ENCODE results near the gene ADRB2.

ADRB2 gene

DNA sequence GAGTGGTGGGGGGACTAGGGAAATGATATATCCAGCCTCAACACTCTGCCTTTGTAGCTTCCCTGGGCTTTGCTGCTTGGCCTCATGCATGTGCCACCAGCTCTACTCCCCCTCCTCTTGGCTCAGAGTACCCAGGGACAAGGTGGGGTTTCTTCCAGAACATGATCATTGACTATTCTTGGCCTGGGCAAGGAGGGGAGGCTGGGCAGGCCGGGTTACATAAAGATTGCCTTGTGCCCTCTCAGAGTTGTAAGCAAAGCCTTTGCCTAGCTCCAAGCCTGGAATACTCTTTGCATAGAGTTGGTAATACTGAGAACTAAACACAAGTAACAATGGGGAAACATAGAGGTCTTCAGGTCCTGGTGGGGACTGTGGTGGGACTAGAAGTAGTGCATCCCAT, 11.9 kb downstream of the ADRB2 start:
- H3K9ac ChIP-seq (ENCODE audit: low read length), result no peak overlapping the region

DNA sequence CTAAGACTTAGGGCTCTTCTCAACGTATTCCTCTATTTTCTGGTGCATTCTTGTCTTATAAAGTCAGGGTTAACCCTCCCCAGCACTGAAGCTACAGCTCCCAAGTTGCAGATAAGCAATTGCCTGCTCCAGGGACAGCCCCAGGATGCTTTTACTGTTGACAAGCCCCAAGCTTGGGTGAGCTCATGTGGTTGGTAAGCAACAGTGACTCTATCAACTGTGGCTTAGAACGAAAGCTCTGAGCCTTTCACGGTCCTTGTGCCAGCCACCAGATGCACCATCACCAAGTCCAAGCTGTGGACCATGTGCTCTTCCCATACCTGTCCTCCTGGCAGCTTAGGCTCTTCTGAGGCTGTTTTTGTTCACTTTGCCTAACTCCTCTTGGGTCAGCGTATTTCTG, 13.5 kb downstream of the ADRB2 start:
- no peak overlapping the region for H3K4me3 ChIP-seq (ENCODE audit: low read length)
- no peak overlapping the region for H3K27ac ChIP-seq (ENCODE audit: low read depth, low read length)
- H3K9ac ChIP-seq (ENCODE audit: low read length), result no peak overlapping the region
- H3K4me1 ChIP-seq (ENCODE audit: control insufficient read depth, insufficient read depth, low read length), result no peaks in the 10 kb centered on the region
- H3K27me3 ChIP-seq (ENCODE audit: control insufficient read depth, insufficient read depth, low read length), result no peaks in the 10 kb centered on the region
- no peaks in the 10 kb centered on the region for H3K36me3 ChIP-seq (ENCODE audit: control insufficient read depth, insufficient read depth, low read length)

More for the DNA sequence above, 11.9 kb downstream of the ADRB2 start:
- H3K36me3 ChIP-seq (ENCODE audit: control insufficient read depth, insufficient read depth, low read length), result no peaks in the 10 kb centered on the region
- H3K4me1 ChIP-seq (ENCODE audit: control insufficient read depth, insufficient read depth, low read length), result no peaks in the 10 kb centered on the region
- H3K4me3 ChIP-seq (ENCODE audit: low read length), result no peak overlapping the region
- no peak overlapping the region for H3K27ac ChIP-seq (ENCODE audit: low read depth, low read length)
- no peaks in the 10 kb centered on the region for H3K27me3 ChIP-seq (ENCODE audit: control insufficient read depth, insufficient read depth, low read length)

DNA sequence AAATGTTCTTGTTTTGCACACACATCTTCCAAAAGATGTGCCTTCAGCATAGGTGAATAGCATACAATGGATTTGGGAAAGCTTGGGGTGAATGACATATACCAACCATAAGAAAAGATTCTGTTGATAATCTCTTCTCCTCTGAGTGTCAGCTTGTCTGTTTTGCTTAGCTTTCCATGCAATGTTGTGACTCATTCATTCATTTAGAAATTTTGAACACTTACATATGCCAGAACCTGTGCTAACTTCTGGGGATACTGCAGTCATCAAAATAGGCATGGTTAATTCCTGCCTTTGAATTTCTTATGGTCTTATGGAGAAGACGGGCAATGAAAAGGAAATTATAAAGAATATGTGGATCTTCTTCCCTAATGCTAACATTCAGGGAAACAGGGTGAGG, 14.1 kb downstream of the ADRB2 start:
- no peak overlapping the region for H3K4me3 ChIP-seq (ENCODE audit: low read length)
- H3K27ac ChIP-seq (ENCODE audit: low read depth, low read length), result no peak overlapping the region
- no peaks in the 10 kb centered on the region for H3K4me1 ChIP-seq (ENCODE audit: control insufficient read depth, insufficient read depth, low read length)
- no peaks in the 10 kb centered on the region for H3K27me3 ChIP-seq (ENCODE audit: control insufficient read depth, insufficient read depth, low read length)
- no peaks in the 10 kb centered on the region for H3K36me3 ChIP-seq (ENCODE audit: control insufficient read depth, insufficient read depth, low read length)
- no peak overlapping the region for H3K9ac ChIP-seq (ENCODE audit: low read length)

DNA sequence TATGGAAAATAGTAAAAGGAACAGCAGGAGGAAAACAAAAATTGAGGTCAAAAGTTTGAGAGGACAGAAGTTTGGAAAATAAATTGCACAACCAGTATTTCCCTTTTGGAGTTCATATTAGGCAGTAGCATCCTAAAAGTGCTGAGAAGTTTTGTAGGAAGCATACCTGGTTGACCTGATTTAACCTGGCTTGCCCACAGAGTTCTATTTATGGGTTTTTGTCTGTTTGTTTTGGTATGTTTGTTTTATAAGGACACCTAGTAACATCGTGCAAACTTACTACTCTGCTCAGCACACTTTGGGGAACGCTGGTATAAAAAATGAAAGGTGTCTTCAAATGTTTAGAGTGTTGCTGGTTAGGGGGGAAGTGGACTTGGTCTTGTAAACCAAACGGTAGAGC, 15.1 kb downstream of the ADRB2 start:
- Histone ChIP-seq H3K4me3 (ENCODE audit: low read length) (no peak overlapping the region), H3K27ac (ENCODE audit: low read depth, low read length) (no peak overlapping the region), H3K9ac (ENCODE audit: low read length) (no peak overlapping the region), H3K27me3 (ENCODE audit: control insufficient read depth, insufficient read depth, low read length) (no peaks in the 10 kb centered on the region), H3K4me1 (ENCODE audit: control insufficient read depth, insufficient read depth, low read length) (no peaks in the 10 kb centered on the region), H3K36me3 (ENCODE audit: control insufficient read depth, insufficient read depth, low read length) (no peaks in the 10 kb centered on the region)

DNA sequence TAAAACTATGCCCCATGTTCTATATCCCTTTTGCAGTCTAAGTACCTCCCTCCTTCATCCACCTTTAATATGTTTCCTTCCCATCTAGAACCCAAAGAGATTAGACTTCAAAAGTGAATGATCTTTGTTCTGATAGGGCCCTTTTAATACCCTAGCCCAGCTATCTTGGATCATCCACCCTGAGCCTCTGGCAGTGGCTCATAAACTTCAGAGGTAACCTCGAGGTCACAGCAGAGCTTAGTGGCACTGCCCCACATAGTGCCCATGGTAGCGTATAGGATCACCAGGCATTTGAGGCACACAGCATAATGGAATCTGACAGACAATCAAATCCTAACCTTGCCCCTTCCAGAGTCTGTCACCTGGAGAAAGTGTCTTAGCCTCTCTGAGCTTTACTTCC, 15.8 kb downstream of the ADRB2 start:
- no peaks in the 10 kb centered on the region for H3K4me1 ChIP-seq (ENCODE audit: control insufficient read depth, insufficient read depth, low read length)
- no peak overlapping the region for H3K27ac ChIP-seq (ENCODE audit: low read depth, low read length)
- no peak overlapping the region for H3K4me3 ChIP-seq (ENCODE audit: low read length)
- H3K9ac ChIP-seq (ENCODE audit: low read length), result no peak overlapping the region
- H3K36me3 ChIP-seq (ENCODE audit: control insufficient read depth, insufficient read depth, low read length), result no peaks in the 10 kb centered on the region
- no peaks in the 10 kb centered on the region for H3K27me3 ChIP-seq (ENCODE audit: control insufficient read depth, insufficient read depth, low read length)

DNA sequence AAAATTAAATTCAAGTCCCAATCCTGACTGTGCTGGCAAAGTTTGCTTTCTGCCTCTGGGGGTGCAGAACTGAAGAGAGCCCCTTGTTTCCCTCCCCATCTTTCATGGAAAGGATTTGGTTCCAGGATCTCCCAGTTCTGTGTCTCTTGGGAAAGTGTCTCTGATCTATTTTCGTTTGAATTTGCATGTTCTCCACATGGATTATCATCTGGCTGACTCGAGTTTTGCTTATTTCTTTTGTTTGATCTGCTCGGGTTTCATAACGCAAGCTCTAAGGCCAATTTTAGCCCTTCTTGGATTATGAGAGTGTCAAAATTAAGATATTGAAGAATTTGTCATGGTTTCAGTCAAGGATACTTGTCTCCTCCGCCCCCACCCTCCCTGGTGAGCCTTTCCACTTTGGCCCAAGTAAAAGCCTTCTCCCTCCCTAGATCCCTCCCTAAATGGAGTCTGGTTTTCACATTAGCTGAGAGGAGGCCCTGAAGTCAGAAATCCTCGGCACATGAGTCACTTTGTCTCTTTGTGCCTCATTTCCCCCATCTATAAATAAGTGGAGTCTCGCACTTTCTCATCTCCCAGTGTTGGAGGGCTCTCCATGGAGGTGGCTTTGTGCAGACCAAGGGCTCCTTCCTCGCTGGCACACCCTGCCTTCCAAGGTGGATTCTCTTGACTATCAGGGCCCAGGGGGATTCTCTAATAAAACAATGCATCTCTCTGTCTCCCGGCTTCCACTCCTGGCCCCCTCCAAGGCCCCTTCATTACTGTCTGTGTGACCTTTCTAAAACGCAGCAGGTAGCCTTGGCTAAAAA, 17.3 kb downstream of the ADRB2 start:
- Histone ChIP-seq H3K27me3 (ENCODE audit: control insufficient read depth, insufficient read depth, low read length) (no peaks in the 10 kb centered on the region), H3K4me3 (ENCODE audit: low read length) (no peak overlapping the region), H3K9ac (ENCODE audit: low read length) (no peak overlapping the region), H3K4me1 (ENCODE audit: control insufficient read depth, insufficient read depth, low read length) (no peaks in the 10 kb centered on the region), H3K36me3 (ENCODE audit: control insufficient read depth, insufficient read depth, low read length) (no peaks in the 10 kb centered on the region), H3K27ac (ENCODE audit: low read depth, low read length) (no peak overlapping the region)

DNA sequence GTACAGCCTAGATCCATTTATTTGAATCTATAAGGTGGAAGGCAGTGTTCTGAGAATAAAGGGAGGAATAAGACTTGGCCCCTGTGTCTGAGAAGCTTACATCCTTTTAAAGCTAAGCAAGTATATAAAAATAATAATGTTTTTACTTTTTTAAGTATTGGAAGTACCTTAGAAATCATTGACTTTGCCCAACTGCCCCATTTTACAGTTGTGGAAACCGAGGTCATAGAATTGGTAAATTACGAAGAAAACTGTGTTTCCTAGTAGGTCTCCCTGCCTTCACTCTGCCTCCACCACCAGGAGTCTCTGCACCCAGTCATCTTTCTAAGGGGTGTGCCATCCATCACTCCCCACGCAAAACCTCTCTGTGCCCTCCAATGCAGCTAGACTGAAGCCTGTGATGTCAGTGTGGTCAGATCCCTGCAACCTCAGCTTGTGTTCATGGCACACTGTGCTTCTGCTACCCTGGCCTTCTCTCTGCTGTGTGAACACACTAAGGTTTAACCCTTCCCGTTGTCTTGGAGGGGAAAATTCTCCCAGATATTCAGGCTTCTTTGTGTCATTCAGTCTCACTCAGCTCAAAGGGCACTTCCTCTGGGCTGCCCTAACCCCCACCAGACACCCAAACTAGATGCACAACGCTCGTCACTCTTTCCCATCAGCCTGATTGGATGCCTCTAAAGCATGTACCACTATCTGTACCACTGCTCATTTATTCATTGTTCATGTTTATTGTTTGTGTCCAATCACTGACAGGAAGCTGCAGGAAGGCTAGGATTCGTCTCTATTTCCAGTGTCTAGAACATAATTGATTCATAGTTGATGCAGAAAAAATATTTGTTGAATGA, 18.2 kb downstream of the ADRB2 start:
- no peaks in the 10 kb centered on the region for H3K27me3 ChIP-seq (ENCODE audit: control insufficient read depth, insufficient read depth, low read length)
- no peak overlapping the region for H3K27ac ChIP-seq (ENCODE audit: low read depth, low read length)
- no peak overlapping the region for H3K9ac ChIP-seq (ENCODE audit: low read length)
- no peaks in the 10 kb centered on the region for H3K36me3 ChIP-seq (ENCODE audit: control insufficient read depth, insufficient read depth, low read length)
- no peak overlapping the region for H3K4me3 ChIP-seq (ENCODE audit: low read length)
- H3K4me1 ChIP-seq (ENCODE audit: control insufficient read depth, insufficient read depth, low read length), result no peaks in the 10 kb centered on the region

DNA sequence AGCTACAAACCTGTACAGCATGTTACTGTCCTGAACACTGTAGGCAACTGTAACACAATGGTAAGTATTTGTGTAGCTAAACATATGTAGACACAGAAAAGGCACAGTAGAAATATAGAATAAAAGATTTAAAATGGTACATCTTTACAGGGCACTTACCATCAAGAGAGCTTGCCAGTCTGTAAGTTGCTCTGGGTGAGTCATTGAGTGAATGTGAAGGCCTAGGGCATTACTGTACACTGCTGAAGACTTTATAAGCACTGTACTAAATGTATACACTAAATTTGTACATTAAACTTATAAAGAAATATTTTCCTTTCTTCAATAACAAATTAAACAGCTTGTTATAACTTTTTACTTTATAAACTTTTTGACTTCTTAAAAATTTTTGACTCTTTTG, 20.5 kb downstream of the ADRB2 start:
- Histone ChIP-seq H3K4me3 (ENCODE audit: low read length) (no peak overlapping the region), H3K36me3 (ENCODE audit: control insufficient read depth, insufficient read depth, low read length) (no peaks in the 10 kb centered on the region), H3K9ac (ENCODE audit: low read length) (no peak overlapping the region), H3K27ac (ENCODE audit: low read depth, low read length) (no peak overlapping the region), H3K27me3 (ENCODE audit: control insufficient read depth, insufficient read depth, low read length) (no peaks in the 10 kb centered on the region), H3K4me1 (ENCODE audit: control insufficient read depth, insufficient read depth, low read length) (no peaks in the 10 kb centered on the region)

DNA sequence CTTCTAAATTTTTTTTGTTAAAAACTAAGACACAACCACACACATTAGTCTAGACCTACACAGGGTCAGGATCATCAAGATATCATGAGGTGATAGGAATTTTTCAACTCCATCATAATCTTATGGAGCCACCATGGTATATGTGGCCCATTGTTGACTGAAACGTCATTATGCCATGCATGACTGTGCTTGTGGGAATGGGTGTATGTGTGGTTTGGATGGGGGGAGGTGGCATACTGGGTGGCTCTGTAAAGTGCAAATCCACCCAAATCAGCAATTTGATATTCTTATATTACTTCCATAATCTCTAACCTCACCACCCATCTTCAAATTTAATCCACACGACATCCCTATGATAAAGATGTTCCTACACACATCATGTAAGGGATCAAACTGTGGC, 21.0 kb downstream of the ADRB2 start:
- no peaks in the 10 kb centered on the region for H3K36me3 ChIP-seq (ENCODE audit: control insufficient read depth, insufficient read depth, low read length)
- H3K27ac ChIP-seq (ENCODE audit: low read depth, low read length), result no peak overlapping the region
- no peak overlapping the region for H3K9ac ChIP-seq (ENCODE audit: low read length)
- no peak overlapping the region for H3K4me3 ChIP-seq (ENCODE audit: low read length)
- no peaks in the 10 kb centered on the region for H3K4me1 ChIP-seq (ENCODE audit: control insufficient read depth, insufficient read depth, low read length)
- H3K27me3 ChIP-seq (ENCODE audit: control insufficient read depth, insufficient read depth, low read length), result no peaks in the 10 kb centered on the region

DNA sequence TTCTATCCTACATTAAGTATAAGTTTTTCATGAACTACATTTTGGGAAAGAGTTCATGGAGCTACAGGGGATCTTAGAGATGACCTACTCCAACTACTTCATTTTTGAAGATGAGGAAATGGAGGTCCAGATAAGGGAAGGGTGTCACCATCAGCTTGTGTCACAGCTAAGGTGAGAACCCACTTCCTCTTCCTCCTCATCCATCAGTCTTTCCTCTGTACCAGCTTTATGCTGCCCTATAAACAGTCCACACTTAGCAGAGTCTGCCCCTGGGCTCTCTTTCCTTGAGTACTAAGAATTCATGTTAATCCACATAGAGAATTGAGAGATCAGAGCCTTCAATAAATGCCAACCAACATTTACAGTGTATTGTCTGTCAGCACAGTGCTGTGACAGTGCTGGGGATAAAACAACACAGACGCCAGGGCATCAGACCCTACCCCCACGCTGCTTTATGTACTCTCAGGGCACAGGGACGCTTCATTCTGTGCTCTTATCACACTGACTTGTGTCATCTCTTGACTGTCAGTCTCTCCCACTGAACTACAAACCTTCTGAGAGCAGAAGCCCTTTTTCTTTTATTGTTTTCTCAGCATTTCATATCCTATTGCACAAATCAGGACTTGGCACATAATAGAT, 22.1 kb downstream of the ADRB2 start:
- no peaks in the 10 kb centered on the region for H3K27me3 ChIP-seq (ENCODE audit: control insufficient read depth, insufficient read depth, low read length)
- no peaks in the 10 kb centered on the region for H3K36me3 ChIP-seq (ENCODE audit: control insufficient read depth, insufficient read depth, low read length)
- no peak overlapping the region for H3K9ac ChIP-seq (ENCODE audit: low read length)
- H3K4me1 ChIP-seq (ENCODE audit: control insufficient read depth, insufficient read depth, low read length), result no peaks in the 10 kb centered on the region
- H3K27ac ChIP-seq (ENCODE audit: low read depth, low read length), result no peak overlapping the region
- no peak overlapping the region for H3K4me3 ChIP-seq (ENCODE audit: low read length)

DNA sequence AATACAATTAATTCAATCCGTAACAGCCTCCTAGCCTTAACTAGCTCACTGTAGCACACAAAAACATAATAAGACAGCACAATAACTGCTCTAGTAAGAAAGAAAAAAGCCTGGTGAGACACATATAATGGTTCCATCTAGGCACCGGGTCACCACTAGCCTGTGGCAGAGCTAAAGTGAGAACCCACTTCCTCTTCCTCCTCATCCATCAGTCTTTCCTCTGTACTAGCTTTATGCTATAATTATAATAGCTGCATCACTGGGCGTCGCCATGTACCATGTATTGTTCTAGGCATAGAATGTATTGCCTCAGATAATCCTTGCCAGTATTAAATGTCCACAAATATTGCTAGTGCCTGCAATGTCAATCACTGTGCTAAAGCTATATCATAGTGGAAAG, 23.1 kb downstream of the ADRB2 start:
- H3K27ac ChIP-seq (ENCODE audit: low read depth, low read length), result no peak overlapping the region
- H3K27me3 ChIP-seq (ENCODE audit: control insufficient read depth, insufficient read depth, low read length), result no peaks in the 10 kb centered on the region
- no peaks in the 10 kb centered on the region for H3K4me1 ChIP-seq (ENCODE audit: control insufficient read depth, insufficient read depth, low read length)
- no peak overlapping the region for H3K4me3 ChIP-seq (ENCODE audit: low read length)
- no peak overlapping the region for H3K9ac ChIP-seq (ENCODE audit: low read length)
- no peaks in the 10 kb centered on the region for H3K36me3 ChIP-seq (ENCODE audit: control insufficient read depth, insufficient read depth, low read length)

DNA sequence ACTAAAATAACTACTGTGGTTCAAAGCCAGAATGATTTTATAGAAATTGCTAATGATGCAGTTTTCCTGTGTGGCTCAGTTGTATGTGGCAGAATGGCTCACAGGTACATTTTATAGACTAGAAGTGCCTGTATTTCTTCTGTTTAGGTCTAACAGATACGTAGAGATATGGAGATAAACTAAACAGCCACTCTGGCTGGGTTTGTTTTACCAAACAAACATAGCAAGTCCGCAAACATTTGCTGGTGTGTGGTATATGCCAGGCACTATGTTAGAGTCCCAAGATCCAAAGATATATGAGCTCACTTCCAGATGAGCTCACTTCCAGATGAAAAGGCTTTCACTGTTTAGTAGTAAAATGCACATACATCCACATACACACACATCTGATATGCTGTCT, 24.4 kb downstream of the ADRB2 start:
- Histone ChIP-seq H3K4me1 (ENCODE audit: control insufficient read depth, insufficient read depth, low read length) (no peaks in the 10 kb centered on the region), H3K27ac (ENCODE audit: low read depth, low read length) (no peak overlapping the region), H3K36me3 (ENCODE audit: control insufficient read depth, insufficient read depth, low read length) (no peaks in the 10 kb centered on the region), H3K4me3 (ENCODE audit: low read length) (no peak overlapping the region), H3K27me3 (ENCODE audit: control insufficient read depth, insufficient read depth, low read length) (no peaks in the 10 kb centered on the region), H3K9ac (ENCODE audit: low read length) (no peak overlapping the region)

Measured in rectal smooth muscle tissue (tissue), 1 donor.